Measurements from ENCODE around the gene IGF1R.

IGF1R gene

GRCh38 chr15:98755138-98755537, 106.8 kb downstream of the IGF1R start:
- Histone ChIP-seq H3K36me3 (ENCODE audit: control insufficient read depth in 1 of 2, insufficient read depth in 2 of 2, low read length in 2 of 2) (no peaks in the 10 kb centered on the region), H3K27ac (ENCODE audit: low read depth, low read length) (no peak overlapping the region), H3K27me3 (ENCODE audit: control insufficient read depth in 1 of 2, insufficient read depth in 2 of 2, low read length in 2 of 2) (no peaks in the 10 kb centered on the region), H3K4me3 (ENCODE audit: low read depth in 1 of 2, low read length in 2 of 2) (no peak overlapping the region), H3K9ac (ENCODE audit: low read depth in 1 of 2, low read length in 2 of 2) (no peak overlapping the region), H3K9me3 (ENCODE audit: control insufficient read depth in 1 of 2, low read length in 2 of 2) (no peaks in the 10 kb centered on the region), H3K4me1 (ENCODE audit: control insufficient read depth in 1 of 2, insufficient read depth in 2 of 2, low read length in 2 of 2) (peaks cover 0 to 4% of the 10 kb centered on the region in 2 donors)

- H3K36me3 ChIP-seq (ENCODE audit: control insufficient read depth in 1 of 2, insufficient read depth in 2 of 2, low read length in 2 of 2): no peaks in the 10 kb centered on the region
- no peak overlapping the region for H3K4me3 ChIP-seq (ENCODE audit: low read depth in 1 of 2, low read length in 2 of 2)
- H3K9me3 ChIP-seq (ENCODE audit: control insufficient read depth in 1 of 2, low read length in 2 of 2): no peaks in the 10 kb centered on the region
- no peak overlapping the region for H3K9ac ChIP-seq (ENCODE audit: low read depth in 1 of 2, low read length in 2 of 2)
- no peaks in the 10 kb centered on the region for H3K27me3 ChIP-seq (ENCODE audit: control insufficient read depth in 1 of 2, insufficient read depth in 2 of 2, low read length in 2 of 2)
- H3K27ac ChIP-seq (ENCODE audit: low read depth, low read length): no peak overlapping the region
- peaks cover 0 to 9% of the 10 kb centered on the region in 2 donors for H3K4me1 ChIP-seq (ENCODE audit: control insufficient read depth in 1 of 2, insufficient read depth in 2 of 2, low read length in 2 of 2)
Measured at GRCh38 chr15:98755781-98756180, 107.4 kb downstream of the IGF1R start.

- no peak overlapping the region for H3K9ac ChIP-seq (ENCODE audit: low read depth in 1 of 2, low read length in 2 of 2)
- H3K4me3 ChIP-seq (ENCODE audit: low read depth in 1 of 2, low read length in 2 of 2): no peak overlapping the region
- H3K9me3 ChIP-seq (ENCODE audit: control insufficient read depth in 1 of 2, low read length in 2 of 2): no peaks in the 10 kb centered on the region
- no peaks in the 10 kb centered on the region for H3K27me3 ChIP-seq (ENCODE audit: control insufficient read depth in 1 of 2, insufficient read depth in 2 of 2, low read length in 2 of 2)
- peaks cover 3 to 6% of the 10 kb centered on the region in 2 donors for H3K4me1 ChIP-seq (ENCODE audit: control insufficient read depth in 1 of 2, insufficient read depth in 2 of 2, low read length in 2 of 2)
- no peak overlapping the region for H3K27ac ChIP-seq (ENCODE audit: low read depth, low read length)
- H3K36me3 ChIP-seq (ENCODE audit: control insufficient read depth in 1 of 2, insufficient read depth in 2 of 2, low read length in 2 of 2): no peaks in the 10 kb centered on the region
Measured at GRCh38 chr15:98758224-98758623, 109.9 kb downstream of the IGF1R start.

GRCh38 chr15:98759277-98759676, 110.9 kb downstream of the IGF1R start:
- Histone ChIP-seq H3K36me3 (ENCODE audit: control insufficient read depth in 1 of 2, insufficient read depth in 2 of 2, low read length in 2 of 2) (no peaks in the 10 kb centered on the region), H3K4me1 (ENCODE audit: control insufficient read depth in 1 of 2, insufficient read depth in 2 of 2, low read length in 2 of 2) (peaks cover 6 to 12% of the 10 kb centered on the region in 2 donors), H3K27me3 (ENCODE audit: control insufficient read depth in 1 of 2, insufficient read depth in 2 of 2, low read length in 2 of 2) (no peaks in the 10 kb centered on the region), H3K27ac (ENCODE audit: low read depth, low read length) (no peak overlapping the region), H3K4me3 (ENCODE audit: low read depth in 1 of 2, low read length in 2 of 2) (no peak overlapping the region), H3K9ac (ENCODE audit: low read depth in 1 of 2, low read length in 2 of 2) (no peak overlapping the region), H3K9me3 (ENCODE audit: control insufficient read depth in 1 of 2, low read length in 2 of 2) (no peaks in the 10 kb centered on the region)

GRCh38 chr15:98760112-98760826, 111.9 kb downstream of the IGF1R start:
- Histone ChIP-seq H3K4me1 (ENCODE audit: control insufficient read depth in 1 of 2, insufficient read depth in 2 of 2, low read length in 2 of 2) (peaks cover 6 to 12% of the 10 kb centered on the region in 2 donors), H3K9ac (ENCODE audit: low read depth in 1 of 2, low read length in 2 of 2) (no peak overlapping the region)

GRCh38 chr15:98760975-98761374, 112.6 kb downstream of the IGF1R start:
- H3K27ac ChIP-seq (ENCODE audit: low read depth, low read length): no peak overlapping the region
- H3K36me3 ChIP-seq (ENCODE audit: control insufficient read depth in 1 of 2, insufficient read depth in 2 of 2, low read length in 2 of 2): no peaks in the 10 kb centered on the region
- H3K4me1 ChIP-seq (ENCODE audit: control insufficient read depth in 1 of 2, insufficient read depth in 2 of 2, low read length in 2 of 2): peaks cover 6 to 12% of the 10 kb centered on the region in 2 donors
- no peaks in the 10 kb centered on the region for H3K9me3 ChIP-seq (ENCODE audit: control insufficient read depth in 1 of 2, low read length in 2 of 2)
- H3K27me3 ChIP-seq (ENCODE audit: control insufficient read depth in 1 of 2, insufficient read depth in 2 of 2, low read length in 2 of 2): no peaks in the 10 kb centered on the region
- H3K9ac ChIP-seq (ENCODE audit: low read depth in 1 of 2, low read length in 2 of 2): no peak overlapping the region
- no peak overlapping the region for H3K4me3 ChIP-seq (ENCODE audit: low read depth in 1 of 2, low read length in 2 of 2)

More at GRCh38 chr15:98760112-98760826, 111.9 kb downstream of the IGF1R start:
- Histone ChIP-seq H3K9me3 (ENCODE audit: control insufficient read depth in 1 of 2, low read length in 2 of 2) (no peaks in the 10 kb centered on the region), H3K4me3 (ENCODE audit: low read depth in 1 of 2, low read length in 2 of 2) (no peak overlapping the region), H3K27ac (ENCODE audit: low read depth, low read length) (no peak overlapping the region), H3K27me3 (ENCODE audit: control insufficient read depth in 1 of 2, insufficient read depth in 2 of 2, low read length in 2 of 2) (no peaks in the 10 kb centered on the region), H3K36me3 (ENCODE audit: control insufficient read depth in 1 of 2, insufficient read depth in 2 of 2, low read length in 2 of 2) (no peaks in the 10 kb centered on the region)

- H3K9me3 ChIP-seq (ENCODE audit: control insufficient read depth in 1 of 2, low read length in 2 of 2): no peaks in the 10 kb centered on the region
- H3K4me1 ChIP-seq (ENCODE audit: control insufficient read depth in 1 of 2, insufficient read depth in 2 of 2, low read length in 2 of 2): peaks cover 6 to 12% of the 10 kb centered on the region in 2 donors
- H3K36me3 ChIP-seq (ENCODE audit: control insufficient read depth in 1 of 2, insufficient read depth in 2 of 2, low read length in 2 of 2): no peaks in the 10 kb centered on the region
- H3K4me3 ChIP-seq (ENCODE audit: low read depth in 1 of 2, low read length in 2 of 2): no peak overlapping the region
- no peak overlapping the region for H3K27ac ChIP-seq (ENCODE audit: low read depth, low read length)
- H3K9ac ChIP-seq (ENCODE audit: low read depth in 1 of 2, low read length in 2 of 2): no peak overlapping the region
- H3K27me3 ChIP-seq (ENCODE audit: control insufficient read depth in 1 of 2, insufficient read depth in 2 of 2, low read length in 2 of 2): no peaks in the 10 kb centered on the region
Measured at GRCh38 chr15:98763179-98763578, 114.8 kb downstream of the IGF1R start.

- peaks cover 6 to 12% of the 10 kb centered on the region in 2 donors for H3K4me1 ChIP-seq (ENCODE audit: control insufficient read depth in 1 of 2, insufficient read depth in 2 of 2, low read length in 2 of 2)
- no peak overlapping the region for H3K27ac ChIP-seq (ENCODE audit: low read depth, low read length)
- H3K9ac ChIP-seq (ENCODE audit: low read depth in 1 of 2, low read length in 2 of 2): no peak overlapping the region
- H3K9me3 ChIP-seq (ENCODE audit: control insufficient read depth in 1 of 2, low read length in 2 of 2): no peaks in the 10 kb centered on the region
- no peaks in the 10 kb centered on the region for H3K27me3 ChIP-seq (ENCODE audit: control insufficient read depth in 1 of 2, insufficient read depth in 2 of 2, low read length in 2 of 2)
- H3K36me3 ChIP-seq (ENCODE audit: control insufficient read depth in 1 of 2, insufficient read depth in 2 of 2, low read length in 2 of 2): no peaks in the 10 kb centered on the region
- no peak overlapping the region for H3K4me3 ChIP-seq (ENCODE audit: low read depth in 1 of 2, low read length in 2 of 2)
Measured at GRCh38 chr15:98764291-98764690, 116.0 kb downstream of the IGF1R start.

GRCh38 chr15:98765610-98766009, 117.3 kb downstream of the IGF1R start:
- H3K36me3 ChIP-seq (ENCODE audit: control insufficient read depth in 1 of 2, insufficient read depth in 2 of 2, low read length in 2 of 2): no peaks in the 10 kb centered on the region
- H3K9ac ChIP-seq (ENCODE audit: low read depth in 1 of 2, low read length in 2 of 2): no peak overlapping the region
- no peak overlapping the region for H3K4me3 ChIP-seq (ENCODE audit: low read depth in 1 of 2, low read length in 2 of 2)
- H3K9me3 ChIP-seq (ENCODE audit: control insufficient read depth in 1 of 2, low read length in 2 of 2): no peaks in the 10 kb centered on the region
- H3K27ac ChIP-seq (ENCODE audit: low read depth, low read length): no peak overlapping the region
- H3K27me3 ChIP-seq (ENCODE audit: control insufficient read depth in 1 of 2, insufficient read depth in 2 of 2, low read length in 2 of 2): no peaks in the 10 kb centered on the region
- peaks cover under 1 to 14% of the 10 kb centered on the region in 2 donors for H3K4me1 ChIP-seq (ENCODE audit: control insufficient read depth in 1 of 2, insufficient read depth in 2 of 2, low read length in 2 of 2)

- Histone ChIP-seq H3K4me1 (ENCODE audit: control insufficient read depth in 1 of 2, insufficient read depth in 2 of 2, low read length in 2 of 2) (peaks cover 9 to 29% of the 10 kb centered on the region in 2 donors), H3K27me3 (ENCODE audit: control insufficient read depth in 1 of 2, insufficient read depth in 2 of 2, low read length in 2 of 2) (no peaks in the 10 kb centered on the region), H3K27ac (ENCODE audit: low read depth, low read length) (no peak overlapping the region), H3K36me3 (ENCODE audit: control insufficient read depth in 1 of 2, insufficient read depth in 2 of 2, low read length in 2 of 2) (no peaks in the 10 kb centered on the region), H3K9me3 (ENCODE audit: control insufficient read depth in 1 of 2, low read length in 2 of 2) (no peaks in the 10 kb centered on the region), H3K4me3 (ENCODE audit: low read depth in 1 of 2, low read length in 2 of 2) (no peak overlapping the region), H3K9ac (ENCODE audit: low read depth in 1 of 2, low read length in 2 of 2) (no peak overlapping the region)
Measured at GRCh38 chr15:98767692-98768091, 119.4 kb downstream of the IGF1R start.
